ENCODE measurements around the gene PEAR1. TPM values are rescaled to one million over a fixed set of nuclear protein-coding genes. Genes with fewer than 3 reads are reported as not detected.

PEAR1 gene
- total and polyA plus RNA-seq, 2 of the 8 experiments (the other 6 are each of a cell fraction or from before 2014, with no cell fraction given), result 0.63 to 0.71 TPM

GRCh38 chr1:156926175-156926574 is 32.7 kb downstream of the PEAR1 start:
- Histone ChIP-seq H3K4ac (replicated peaks; ENCODE audit: insufficient read length, low read depth, low read length) (no peak overlapping the region), H2BK5ac (ENCODE audit: low read depth, low read length) (no peak overlapping the region), H3K27me3 (replicated peaks in 1 of 4; ENCODE audit: control insufficient read depth in 3 of 4, extremely low read depth in 1 of 4, insufficient read depth in 3 of 4, low read length in 3 of 4) (peaks cover 63 to 84% (median 82%) of the 10 kb centered on the region in 4 experiments), H3K79me1 (ENCODE audit: low read depth, low read length) (no peaks in the 10 kb centered on the region), H3K79me2 (ENCODE audit: control insufficient read depth in 1 of 2, insufficient read depth in 2 of 2, low read length in 2 of 2) (no peaks in the 10 kb centered on the region), H3K23me2 (ENCODE audit: low read depth, low read length) (peaks cover 7% of the 10 kb centered on the region; the same call in 1 of the 2 replicates), H2BK15ac (ENCODE audit: low read length) (no peak overlapping the region), H3K4me1 (replicated peaks in 1 of 4; ENCODE audit: control insufficient read depth in 3 of 4, insufficient read depth in 4 of 4, low read length in 3 of 4) (peaks cover 3 to 21% (median 9%) of the 10 kb centered on the region in 4 experiments; a peak in 6 of 7 replicates), H3K14ac (ENCODE audit: insufficient read length) (no peak overlapping the region), H3K9me3 (ENCODE audit: insufficient read depth in 2 of 2, low read depth in 1 of 2, low read length in 1 of 2) (no peaks in the 10 kb centered on the region), H4K8ac (ENCODE audit: extremely low read depth, insufficient read depth, low read length) (no peak overlapping the region), H2BK12ac (ENCODE audit: low read depth, low read length) (no peak overlapping the region), H3K4me3 (ENCODE audit: extremely low read depth in 1 of 4, insufficient read depth in 2 of 4, low read depth in 3 of 4, low read length in 4 of 4) (no peak overlapping the region), H3K27ac (ENCODE audit: low read depth, low read length) (no peak overlapping the region), H3K4me2 (ENCODE audit: insufficient read depth in 1 of 2, low read depth in 2 of 2, low read length in 2 of 2) (no peak overlapping the region; a peak in 1 of 4 replicates), H2BK20ac (ENCODE audit: low read length) (no peak overlapping the region), H4K91ac (replicated peaks; ENCODE audit: insufficient read length, low read length) (no peak overlapping the region), H3K23ac (ENCODE audit: insufficient read length) (no peak overlapping the region), H3K9ac (replicated peaks in 1 of 4; ENCODE audit: extremely low read depth in 1 of 4, low read depth in 3 of 4, low read length in 3 of 4) (no peak overlapping the region), H2AK5ac (ENCODE audit: low read depth, low read length) (peak overlapping the region; percentile 8; the same call in 1 of the 2 replicates), H3K56ac (replicated peaks; ENCODE audit: insufficient read length, low read depth, low read length) (no peak overlapping the region), H3K18ac (ENCODE audit: extremely low read depth, low read length) (no peak overlapping the region), H2BK120ac (replicated peaks; ENCODE audit: low read depth, low read length) (no peak overlapping the region), H2AFZ (ENCODE audit: low read length) (no peak overlapping the region), H4K20me1 (replicated peaks in 1 of 2; ENCODE audit: control insufficient read depth in 1 of 2, insufficient read depth in 2 of 2, low read length in 2 of 2) (peaks cover 3 to 19% of the 10 kb centered on the region in 2 experiments), H4K5ac (ENCODE audit: insufficient read length, low read depth, low read length) (no peak overlapping the region), H3K36me3 (ENCODE audit: control insufficient read depth in 2 of 4, insufficient read depth in 4 of 4, low read length in 3 of 4) (no peaks in the 10 kb centered on the region)
- FAIRE-seq, result no peak
- POLR2A ChIA-PET (ENCODE audit: partially characterized antibody), result interaction anchor here (1.3 to 3.0 kb wide), 5 partner anchors 34 to 219 kb away, joined by 3 to 10 read pairs (median 7); no protein-coding TSS in a partner anchor
- DNase-seq (ENCODE audit: low read depth in 1 of 2, low spot score in 2 of 2), result no peak
- WGBS, 2 experiments (ENCODE audit: extremely low coverage in 1 of 2, insufficient coverage in 1 of 2, insufficient read length in 1 of 2, insufficient replicate concordance in 2 of 2, low coverage in 1 of 2, low lambda C conversion rate in 2 of 2, missing lambda C conversion rate in 1 of 2), result 74% methylated on average over 3 of the region's 3 CpGs; no CpG with 5 or more reads in 1 of the 2 experiments
- CTCF ChIA-PET (ENCODE audit: partially characterized antibody), result interaction anchor here (0.8 to 11.8 kb wide), 16 partner anchors 9 to 268 kb away, joined by 3 to 287 read pairs (median 4); partner anchors contain the start of genes INSRR, NTRK1 and PEAR1
- TF ChIP-seq TBP (IDR thresholded peaks at IDR 0.05; ENCODE audit: low read depth, low read length) (no peak), POLR2A (IDR thresholded peaks at IDR 0.05; ENCODE audit: control extremely low read depth in 1 of 2, low read depth in 2 of 2, low read length in 2 of 2) (no peak), EP300 (IDR thresholded peaks at IDR 0.05; ENCODE audit: borderline replicate concordance in 1 of 2, low read depth in 2 of 2, low read length in 2 of 2) (no peak), CHD1 (IDR thresholded peaks at IDR 0.05; ENCODE audit: low read depth, low read length) (no peak), CHD2 (IDR thresholded peaks at IDR 0.05; ENCODE audit: low read length) (no peak), NANOG (IDR thresholded peaks at IDR 0.05; ENCODE audit: insufficient read depth, low read depth, low read length, poor library complexity, severe bottlenecking) (no peak), BACH1 (IDR thresholded peaks at IDR 0.05; ENCODE audit: low read length) (no peak), EGR1 (IDR thresholded peaks at IDR 0.05; ENCODE audit: borderline replicate concordance, low read depth, low read length) (no peak), USF2 (IDR thresholded peaks at IDR 0.05; ENCODE audit: low read length) (no peak), CBX8 (IDR thresholded peaks at IDR 0.05; ENCODE audit: borderline replicate concordance, low read depth, low read length) (no peak), JUN (IDR thresholded peaks at IDR 0.05; ENCODE audit: low read depth, low read length) (no peak), KDM1A (IDR thresholded peaks at IDR 0.05; ENCODE audit: borderline replicate concordance, low read length) (no peak), YY1 (IDR thresholded peaks at IDR 0.05; ENCODE audit: low read depth, low read length) (no peak)
